Keratinocyte (primary cell): Measurements from ENCODE around the gene NKRF.

Experiments
- EZH2 ChIP-seq: IDR thresholded peaks from one replicate; pipeline ENCODE4 v1.6.1; 2012; ENCODE audit warnings: inconsistent platforms, mild to moderate bottlenecking, low read length, moderate library complexity
- TF ChIP-seq, protein P1 (sequence below), 3 experiments: IDR thresholded peaks in 1 of 3; conservative IDR thresholded peaks in 1 of 3; optimal IDR thresholded peaks in 1 of 3; 2 replicates in 2 of 3; 3 replicates in 1 of 3; pipeline versions ENCODE3 to v1.5.1; 2011; ENCODE audit warnings: low read length in 3 of 3, mild to moderate bottlenecking in 3 of 3, moderate library complexity in 2 of 3, control low read depth in 1 of 3, inconsistent platforms in 1 of 3; ENCODE audit not compliant: insufficient read depth in 2 of 3; ENCODE audit errors: extremely low read depth in 1 of 3

DNA sequence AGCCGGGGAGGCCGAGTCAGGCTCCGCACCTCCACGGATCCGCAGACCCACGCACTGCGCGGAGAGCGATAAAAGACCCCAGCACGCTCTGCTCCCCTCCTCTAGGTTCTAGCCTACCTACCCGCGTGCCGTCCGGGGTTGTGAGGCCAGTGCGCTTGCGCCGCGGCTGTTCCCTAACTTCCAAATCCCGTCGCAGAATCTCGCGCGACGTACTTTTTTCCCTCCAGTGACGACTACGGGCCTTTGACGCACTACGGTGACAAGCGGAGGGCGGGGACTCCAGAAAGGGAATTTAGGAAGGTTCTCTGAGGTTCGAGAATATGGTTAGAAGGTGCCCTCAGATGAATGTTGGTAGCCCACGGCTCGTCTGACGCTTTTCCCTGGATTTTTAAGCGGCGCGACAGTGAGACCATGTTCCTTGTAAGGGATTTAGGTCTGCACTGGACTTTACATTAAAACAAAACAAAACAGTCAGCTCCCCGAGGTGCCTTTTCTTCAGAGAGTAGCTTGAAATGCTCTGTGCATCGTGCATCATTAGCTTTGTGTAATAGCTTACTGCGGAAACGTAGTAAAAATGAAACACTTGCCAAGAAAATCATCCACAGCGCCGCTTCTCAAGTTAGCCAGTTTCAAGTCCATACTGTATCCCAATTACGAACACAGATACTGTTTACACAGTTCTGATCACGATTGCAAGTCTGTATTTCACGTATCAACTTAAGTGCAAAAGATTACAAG is at the start of gene NKRF:
- TF ChIP-seq, protein P1, sequence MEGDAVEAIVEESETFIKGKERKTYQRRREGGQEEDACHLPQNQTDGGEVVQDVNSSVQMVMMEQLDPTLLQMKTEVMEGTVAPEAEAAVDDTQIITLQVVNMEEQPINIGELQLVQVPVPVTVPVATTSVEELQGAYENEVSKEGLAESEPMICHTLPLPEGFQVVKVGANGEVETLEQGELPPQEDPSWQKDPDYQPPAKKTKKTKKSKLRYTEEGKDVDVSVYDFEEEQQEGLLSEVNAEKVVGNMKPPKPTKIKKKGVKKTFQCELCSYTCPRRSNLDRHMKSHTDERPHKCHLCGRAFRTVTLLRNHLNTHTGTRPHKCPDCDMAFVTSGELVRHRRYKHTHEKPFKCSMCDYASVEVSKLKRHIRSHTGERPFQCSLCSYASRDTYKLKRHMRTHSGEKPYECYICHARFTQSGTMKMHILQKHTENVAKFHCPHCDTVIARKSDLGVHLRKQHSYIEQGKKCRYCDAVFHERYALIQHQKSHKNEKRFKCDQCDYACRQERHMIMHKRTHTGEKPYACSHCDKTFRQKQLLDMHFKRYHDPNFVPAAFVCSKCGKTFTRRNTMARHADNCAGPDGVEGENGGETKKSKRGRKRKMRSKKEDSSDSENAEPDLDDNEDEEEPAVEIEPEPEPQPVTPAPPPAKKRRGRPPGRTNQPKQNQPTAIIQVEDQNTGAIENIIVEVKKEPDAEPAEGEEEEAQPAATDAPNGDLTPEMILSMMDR (optimal IDR thresholded peaks at IDR 0.05 in 1 of 3, IDR thresholded peaks at IDR 0.05 in 1 of 3, conservative IDR thresholded peaks at IDR 0.05 in 1 of 3; ENCODE audit: extremely low read depth in 1 of 3, insufficient read depth in 2 of 3, low read length in 3 of 3), result no peak
- no peak for TF ChIP-seq EZH2
